CD4-positive, alpha-beta T cell treated with Interleukin-4 for 1 hour (primary cell): ENCODE data around the gene RASAL2.
A peak's percentile ranks its signal among the peaks of the same experiment; 100 is the strongest.

Source experiments
- DNase-seq, 2 donors: peaks; one replicate each; pipeline ENCODE4 v3.0.0-alpha.2; 2020 to 2022

The RASAL2 gene

DNA sequence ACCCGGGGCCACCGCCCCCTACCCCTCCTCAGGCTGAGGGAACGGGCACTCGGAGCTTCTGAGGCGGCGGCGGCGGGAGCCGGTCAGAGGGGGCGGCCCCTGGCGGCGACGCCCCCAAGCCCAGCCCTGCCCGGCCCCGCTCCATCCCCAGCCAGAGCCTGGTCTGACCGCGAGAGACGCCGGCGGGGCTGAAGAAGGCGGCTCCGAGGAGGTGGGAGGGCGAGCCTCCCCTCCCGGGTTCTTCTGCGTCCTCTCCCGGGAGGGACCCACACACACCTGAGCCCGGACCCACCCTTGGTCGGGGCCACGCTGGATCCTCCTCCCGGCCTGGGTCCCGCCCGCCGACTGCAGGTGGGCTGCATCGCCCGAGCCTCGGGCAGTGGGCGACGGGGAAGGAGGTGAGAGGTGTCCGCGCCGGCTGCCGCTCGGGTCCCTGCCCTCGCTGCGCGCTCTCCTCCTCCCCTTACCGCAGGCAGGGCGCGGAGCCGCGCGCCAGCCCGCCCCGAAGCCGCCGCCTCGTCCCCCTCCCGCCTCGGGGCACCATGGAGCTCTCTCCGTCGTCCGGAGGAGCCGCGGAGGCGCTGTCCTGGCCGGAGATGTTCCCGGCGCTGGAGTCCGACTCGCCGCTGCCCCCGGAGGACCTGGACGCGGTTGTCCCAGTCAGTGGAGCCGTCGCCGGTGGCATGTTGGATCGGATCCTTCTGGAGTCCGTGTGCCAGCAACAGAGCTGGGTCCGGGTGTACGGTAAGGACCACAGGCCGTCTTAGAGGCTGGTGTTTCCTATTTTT, at the start of gene RASAL2:
Gene RASAL2 (plus strand): TSS at position 154 of the 788 bp plus-strand sequence. CDS start 389 bp downstream, at position 543.
- DNase-seq, result no peak

- DNase-seq, result no peak
Observed at GRCh38 chr1:178046591-178047270, 47.2 kb upstream of the RASAL2 start.

DNA sequence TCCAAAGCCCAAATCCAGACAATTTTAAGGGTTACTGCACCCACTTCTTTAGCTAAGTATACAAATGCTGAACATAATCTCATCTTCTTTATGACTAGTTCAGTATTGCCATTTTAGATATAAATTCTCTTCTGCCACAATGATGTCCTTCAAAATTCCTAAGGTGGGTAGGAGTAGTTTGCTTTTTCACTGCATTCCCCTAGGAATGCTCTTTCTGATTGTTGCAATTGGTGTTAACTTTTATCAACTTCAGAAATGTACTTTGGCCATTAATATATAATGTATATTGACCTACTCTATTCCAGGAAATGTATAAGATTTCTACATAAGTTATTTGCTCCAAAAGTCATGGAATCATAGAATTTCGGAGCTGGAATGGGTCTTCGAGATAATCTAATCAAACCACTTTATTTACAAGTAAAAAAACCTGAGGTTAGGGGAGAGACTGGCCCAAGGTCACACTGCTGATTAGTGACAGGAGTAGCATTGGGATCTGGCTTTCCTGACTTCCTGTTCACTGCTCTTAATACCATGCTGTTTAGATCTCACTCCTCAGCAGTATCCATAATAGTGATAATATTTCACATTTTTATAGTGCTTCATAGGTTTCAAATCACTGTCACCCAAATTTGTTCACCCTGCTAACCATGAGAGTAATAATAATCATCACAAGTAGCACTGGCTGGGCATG, 46.4 kb upstream of the RASAL2 start:
- no peak for DNase-seq

GRCh38 chr1:178048426-178048825, 45.5 kb upstream of the RASAL2 start:
- DNase-seq, result no peak

DNA sequence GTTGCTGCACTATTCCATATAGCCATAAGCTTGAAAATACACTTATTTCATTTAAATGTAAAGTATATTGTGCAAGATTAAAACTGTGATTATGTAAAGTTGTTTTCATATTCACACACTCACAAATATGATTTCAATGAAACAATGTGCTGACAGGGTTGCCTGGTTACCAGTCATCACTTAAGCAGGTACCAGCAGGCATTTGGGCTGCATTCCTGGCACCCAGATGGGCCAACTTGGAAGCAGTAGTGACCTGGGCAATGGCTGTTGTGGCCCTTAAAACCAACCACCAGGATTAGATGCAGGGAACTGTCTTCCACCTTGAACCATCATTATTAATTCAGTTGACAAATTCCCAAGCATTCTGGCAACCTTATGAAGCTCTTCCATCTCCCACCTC, 45.0 kb upstream of the RASAL2 start:
- DNase-seq, result no peak

GRCh38 chr1:178050084-178050483, 43.8 kb upstream of the RASAL2 start:
- DNase-seq, result no peak

DNA sequence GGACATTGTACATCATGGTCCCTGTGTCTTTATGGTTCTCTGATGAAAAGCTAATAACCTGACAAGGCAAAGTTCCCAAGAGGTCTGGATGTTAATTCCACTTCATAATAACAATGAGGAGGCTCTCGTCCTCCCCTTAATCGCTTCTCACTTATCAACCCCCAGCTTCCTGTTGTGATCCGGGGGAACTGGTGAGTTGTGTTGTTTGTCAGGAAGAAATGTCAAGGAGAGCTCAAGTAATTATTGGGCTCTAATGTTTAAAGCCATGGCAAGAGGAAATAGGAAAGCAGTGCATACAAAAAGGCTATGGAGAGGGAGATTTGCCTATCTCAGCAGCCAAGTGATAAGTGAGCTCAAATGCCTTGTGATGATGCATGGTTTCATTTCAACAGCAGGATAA, 42.8 kb upstream of the RASAL2 start:
- DNase-seq, result no peak

- no peak for DNase-seq
Observed at GRCh38 chr1:178052650-178053461, 41.0 kb upstream of the RASAL2 start.

DNA sequence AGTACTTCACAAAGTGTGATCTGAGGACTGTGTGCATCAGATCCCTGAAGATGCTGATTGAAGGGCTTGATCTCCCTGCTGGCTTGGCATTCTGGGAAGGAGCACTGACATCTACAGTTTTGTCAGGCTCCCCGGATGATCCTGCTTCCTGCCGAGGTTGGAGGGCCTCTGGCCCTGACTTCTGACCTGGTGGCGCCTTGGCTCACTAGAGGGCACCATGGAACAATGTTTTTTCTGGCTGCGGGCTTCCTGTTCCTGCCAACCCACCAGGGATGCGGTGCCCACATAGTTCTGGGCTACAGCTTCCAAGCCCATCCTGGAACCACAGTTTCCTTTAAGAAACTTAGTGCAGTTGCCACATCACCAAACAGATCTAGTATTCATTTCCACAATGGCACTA, 38.8 kb upstream of the RASAL2 start:
- no peak for DNase-seq

DNA sequence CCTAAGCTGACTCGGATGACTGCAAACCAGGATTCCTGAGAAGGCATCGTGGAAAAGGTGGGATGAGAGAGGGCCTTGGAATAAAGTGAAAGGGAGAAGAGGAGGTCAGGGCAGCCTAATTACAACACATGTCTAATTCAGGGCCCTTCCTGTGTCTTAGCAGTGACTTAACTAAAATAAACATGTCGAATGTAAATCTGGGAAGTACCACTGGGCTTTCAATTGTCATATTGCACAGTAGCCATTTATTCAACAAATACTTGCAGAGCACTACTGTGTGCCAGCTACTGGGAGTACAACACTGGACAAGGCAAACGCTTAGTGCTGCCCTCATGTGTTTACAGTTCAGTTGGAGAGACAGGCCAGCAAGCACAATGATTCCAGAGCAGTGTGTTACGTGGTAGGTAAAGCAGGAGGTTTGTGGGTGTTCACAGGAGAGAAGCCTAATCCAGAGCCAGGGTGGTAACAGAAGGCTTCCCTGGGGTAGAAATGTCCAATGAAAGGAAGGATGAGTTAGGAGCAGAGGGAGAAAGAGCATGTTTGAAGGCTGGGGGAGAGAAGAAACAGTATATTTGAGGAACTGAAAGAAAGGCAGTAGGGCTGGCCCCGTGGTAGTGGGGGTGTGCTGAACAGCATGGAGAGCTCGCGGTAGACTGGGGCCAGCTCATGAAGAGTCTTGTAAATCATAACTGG, 38.0 kb upstream of the RASAL2 start:
- DNase-seq, result no peak

DNA sequence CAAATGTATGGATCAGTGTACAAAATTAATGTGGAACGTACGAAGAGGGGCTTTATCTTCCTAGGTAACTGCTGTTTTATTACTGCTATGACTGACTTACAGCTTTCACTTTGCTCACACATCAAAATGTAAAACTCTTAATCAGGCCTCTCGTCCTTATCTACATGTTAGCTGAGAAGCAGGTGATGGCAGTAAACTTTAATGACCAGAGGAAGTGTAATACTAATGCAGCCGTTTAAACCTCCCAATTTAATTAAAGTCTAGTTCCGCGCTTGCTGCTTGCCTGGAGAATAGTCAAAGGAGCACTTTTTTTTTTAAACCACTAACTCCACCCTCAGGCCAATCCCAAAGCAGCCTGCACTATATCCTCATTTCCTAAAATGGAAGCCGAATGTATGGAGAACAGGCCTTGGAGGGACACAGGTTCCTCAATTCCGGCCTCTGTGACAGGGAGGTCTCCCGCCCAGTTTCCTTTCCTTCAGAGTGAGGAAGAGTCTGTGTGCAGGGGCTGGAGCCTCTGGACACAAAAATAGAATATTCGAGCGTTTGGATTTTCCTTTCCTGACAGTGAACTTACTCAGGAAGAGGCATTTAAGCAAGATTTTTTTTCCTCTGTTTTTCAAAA, 36.7 kb upstream of the RASAL2 start:
- DNase-seq, result no peak

- DNase-seq, result no peak
Observed at GRCh38 chr1:178057912-178058534, 35.9 kb upstream of the RASAL2 start.

GRCh38 chr1:178060789-178061556, 32.9 kb upstream of the RASAL2 start:
- DNase-seq, result no peak

- DNase-seq, result no peak
Observed at GRCh38 chr1:178061620-178062019, 32.3 kb upstream of the RASAL2 start.

DNA sequence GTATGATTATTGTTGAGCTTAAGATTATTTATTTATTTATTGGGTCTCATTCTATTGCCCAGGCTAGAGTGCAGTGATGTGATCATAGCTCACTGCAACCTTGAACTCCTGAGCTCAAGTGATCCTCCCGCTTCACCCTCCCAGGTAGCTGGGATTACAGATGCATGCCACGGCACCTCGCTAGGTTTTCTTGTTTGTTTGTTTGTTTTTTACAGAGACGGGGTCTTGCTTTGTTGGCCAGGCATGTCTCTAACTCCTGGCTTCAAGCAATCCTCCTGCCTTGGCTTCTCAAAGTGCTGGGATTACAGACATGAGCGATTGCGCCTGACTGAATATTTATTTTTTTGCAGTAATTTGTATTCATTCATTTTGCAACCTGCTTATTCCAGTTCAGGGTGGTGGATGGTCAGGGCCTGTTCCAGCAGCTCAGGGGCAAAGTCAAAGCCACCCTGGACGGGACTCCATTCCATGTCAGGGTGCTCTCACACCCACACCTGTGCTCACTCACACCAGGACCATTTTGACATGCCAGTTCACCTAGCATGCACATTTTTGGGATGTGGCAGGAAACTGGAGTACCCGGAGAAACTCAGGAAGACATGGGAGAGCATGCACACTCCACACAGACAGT, 29.6 kb upstream of the RASAL2 start:
- no peak for DNase-seq

- DNase-seq, result no peak
Observed at GRCh38 chr1:178065250-178065649, 28.7 kb upstream of the RASAL2 start.

GRCh38 chr1:178066296-178066907, 27.5 kb upstream of the RASAL2 start:
- DNase-seq, result no peak

DNA sequence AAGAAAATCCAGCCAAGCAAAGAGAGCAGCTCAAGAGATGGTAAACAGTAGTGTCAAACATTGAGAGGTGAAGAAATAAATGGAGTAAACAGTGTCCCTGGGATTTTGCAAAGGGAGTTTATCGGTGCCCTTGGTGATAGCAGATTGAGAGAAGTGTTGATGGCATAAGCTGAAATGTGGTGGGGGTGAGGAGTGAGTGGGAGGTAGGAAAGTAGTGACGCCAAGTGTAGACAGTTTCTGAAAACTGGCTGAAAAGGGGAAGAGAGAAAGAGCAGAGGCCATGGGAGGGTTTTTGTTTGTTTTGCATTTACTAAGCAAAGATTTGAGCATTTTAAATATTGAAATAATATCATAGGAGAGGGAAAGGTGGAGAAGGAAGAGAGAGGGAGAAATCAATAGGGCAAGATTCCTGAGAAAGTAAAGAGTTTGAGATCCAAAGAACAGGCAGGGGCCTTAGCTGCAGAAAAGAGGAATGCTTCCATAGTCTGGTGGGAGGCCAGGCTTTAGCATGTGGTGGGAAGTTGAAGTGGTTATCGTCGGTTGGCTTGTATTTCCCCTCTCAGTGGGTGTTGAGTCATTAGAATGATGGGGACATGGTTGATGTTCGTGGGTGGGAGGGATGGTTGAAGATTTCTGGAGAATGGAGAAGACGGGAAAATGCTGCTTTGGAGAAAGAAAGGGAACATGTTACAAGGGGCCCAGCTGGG, 26.8 kb upstream of the RASAL2 start:
- DNase-seq, result peak in 1 of 2 donors; percentile 15

DNA sequence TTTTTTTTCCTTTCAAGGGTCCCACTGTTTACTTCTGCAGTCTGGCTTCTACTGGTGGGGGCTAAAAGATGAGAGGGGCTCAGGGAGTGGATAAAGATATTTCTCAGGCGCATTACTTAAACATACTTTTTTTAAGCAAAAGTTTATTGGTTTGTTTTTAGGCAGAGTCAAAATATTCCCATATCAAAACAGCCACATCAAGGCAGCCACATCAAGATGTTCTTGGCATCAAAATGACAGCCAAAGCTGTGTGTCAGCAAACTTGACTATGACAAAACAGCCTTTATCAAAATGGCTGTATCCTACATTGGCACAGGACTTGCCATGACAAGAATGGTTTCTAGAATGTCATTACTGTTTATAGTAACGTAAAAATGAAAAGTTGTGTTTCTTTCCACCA, 22.1 kb upstream of the RASAL2 start:
- no peak for DNase-seq
